HG03442 (cell line): ENCODE results near the gene VRTN.
"Not testable (repeated sequence)": the region's sequence is repeated elsewhere in the genome, so short reads cannot be mapped to it uniquely, and the experiment has no call there.

ENCODE experiments used
- ATAC-seq: cut with Tn5 transposase; IDR thresholded peaks from one replicate; pipeline ENCODE4 v1.9.1; 2021; ENCODE audit warnings: mild to moderate bottlenecking, moderate library complexity; ENCODE audit not compliant: unreplicated experiment

VRTN gene

GRCh38 chr14:74348241-74348734 is at the start of gene VRTN:
Gene VRTN (plus strand): TSS chr14:74348471. CDS start chr14:74356784, 8,313 bp downstream.
- ATAC-seq = no peak

- ATAC-seq = no peak
Observed at GRCh38 chr14:74299061-74299545, 49.2 kb upstream of the VRTN start.

DNA sequence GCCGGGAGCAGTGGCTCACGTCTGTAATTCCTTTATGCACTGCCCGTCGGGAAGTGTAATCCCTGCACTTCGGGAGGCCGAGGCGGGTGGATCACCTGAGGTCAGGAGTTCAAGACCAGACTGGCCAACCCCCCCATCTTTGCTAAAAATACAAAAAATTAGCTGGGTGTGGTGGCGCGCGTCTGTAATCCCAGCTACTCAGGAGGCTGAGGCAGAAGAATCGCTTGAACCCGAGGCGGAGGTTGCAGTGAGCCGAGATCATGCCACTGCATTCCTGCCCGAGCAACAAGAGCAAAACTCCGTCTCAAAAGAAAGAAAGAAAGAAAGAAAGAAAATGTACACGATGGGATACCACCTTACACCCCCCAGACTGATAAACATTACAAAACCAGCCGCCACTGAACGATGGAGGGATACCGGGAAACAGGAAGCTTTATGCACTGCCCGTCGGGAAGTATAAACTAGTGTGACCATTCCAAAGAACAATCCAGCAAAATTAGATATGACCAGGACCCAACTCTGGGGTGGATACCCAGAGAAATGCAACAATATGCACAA is 46.6 kb upstream of the VRTN start:
- no peak for ATAC-seq

DNA sequence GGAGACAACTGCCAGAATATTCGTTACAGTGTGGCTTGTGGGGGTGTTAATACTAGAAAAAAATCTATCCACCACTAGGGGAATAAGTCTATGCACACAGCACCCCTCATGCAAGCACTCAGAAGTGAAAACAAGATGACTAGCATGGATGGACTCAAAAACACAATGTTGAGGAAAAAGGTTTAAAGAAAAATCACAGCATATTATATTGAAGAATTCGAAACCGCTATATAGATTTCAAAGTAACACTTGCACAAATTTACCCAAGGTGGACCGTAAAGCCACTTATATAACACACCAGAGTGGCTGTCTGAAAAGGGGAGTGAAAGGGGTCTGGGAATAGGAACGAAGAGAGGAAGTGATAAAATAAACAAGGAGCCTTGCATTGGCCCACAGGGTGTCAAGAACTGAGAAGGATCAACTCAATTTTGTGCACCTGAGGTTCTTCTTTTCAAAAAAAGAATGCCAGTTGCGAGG is 46.1 kb upstream of the VRTN start:
- ATAC-seq = no peak

DNA sequence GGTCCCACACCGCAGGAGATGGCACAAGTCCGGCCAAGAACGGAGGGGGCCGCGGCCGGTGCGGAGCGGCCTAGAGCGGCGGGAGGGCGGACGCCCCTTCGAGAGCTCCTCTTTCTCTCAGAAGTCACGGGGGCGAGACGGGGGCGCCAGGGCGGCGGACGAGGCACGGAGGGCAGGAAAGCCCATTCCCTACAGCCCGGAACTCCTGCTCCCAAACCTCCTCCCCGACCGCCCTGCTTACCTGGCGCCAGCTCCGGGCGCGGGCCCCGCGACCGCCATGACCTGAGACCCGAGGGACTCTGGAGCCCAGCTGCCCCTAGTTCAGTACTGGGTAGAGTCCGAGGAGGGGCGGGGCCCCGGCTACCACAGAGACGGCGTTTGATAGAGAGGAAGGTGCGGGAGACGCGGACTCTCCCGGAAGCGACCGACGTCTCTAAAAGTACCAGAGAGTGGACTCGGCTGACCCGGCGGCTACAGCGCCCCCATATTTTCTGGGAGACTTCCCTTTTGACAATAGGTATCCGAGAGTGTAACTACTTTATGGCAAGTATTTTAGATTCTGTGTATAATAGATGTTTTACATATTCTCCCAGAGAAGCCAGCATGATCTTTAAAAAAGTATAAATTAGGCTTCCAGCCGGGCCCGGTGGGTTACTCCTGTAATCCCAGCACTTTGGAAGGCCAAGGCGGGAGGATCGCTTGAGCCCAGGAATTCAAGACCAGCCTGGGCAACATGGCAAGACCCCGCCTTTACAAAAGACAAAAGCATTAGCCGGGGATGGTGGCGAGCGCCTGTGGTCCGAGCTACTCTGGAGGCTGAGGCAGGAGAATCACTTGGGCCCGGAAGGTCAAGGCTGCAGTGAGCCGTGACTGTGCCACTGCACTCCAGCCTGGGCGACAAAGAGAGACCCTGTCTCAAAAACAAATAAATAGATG is 45.4 kb upstream of the VRTN start, which contains the start of gene ABCD4:
ABCD4 (minus strand) TSS at position 301 of the 936 bp plus-strand sequence; CDS start at position 279, 22 bp downstream.
- ATAC-seq = peak; percentile 93

- no peak for ATAC-seq
Observed at GRCh38 chr14:74308695-74309094, 39.6 kb upstream of the VRTN start.

GRCh38 chr14:74309125-74310022 is 38.9 kb upstream of the VRTN start:
- no peak for ATAC-seq

DNA sequence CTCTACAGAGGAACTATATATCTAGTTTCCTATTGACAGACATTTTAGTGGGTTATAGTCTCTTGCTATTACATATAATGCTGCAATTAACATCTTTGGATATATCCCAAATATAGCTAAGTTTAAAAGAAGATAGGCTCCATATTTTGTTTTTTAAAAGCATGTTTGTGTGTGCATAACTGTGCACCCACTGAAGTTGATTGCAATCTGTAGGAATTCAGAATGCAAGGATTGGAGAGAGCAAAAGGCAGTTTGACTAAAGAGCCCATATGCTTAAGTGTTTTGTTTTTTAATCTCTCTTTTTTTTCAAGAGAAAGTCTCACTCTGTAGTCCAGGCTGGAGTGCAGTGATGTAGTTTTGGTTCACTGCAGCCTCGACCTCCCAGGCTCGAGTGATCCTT is 36.1 kb upstream of the VRTN start:
- ATAC-seq = no peak

- no peak for ATAC-seq
Observed at GRCh38 chr14:74313601-74314000, 34.7 kb upstream of the VRTN start.

DNA sequence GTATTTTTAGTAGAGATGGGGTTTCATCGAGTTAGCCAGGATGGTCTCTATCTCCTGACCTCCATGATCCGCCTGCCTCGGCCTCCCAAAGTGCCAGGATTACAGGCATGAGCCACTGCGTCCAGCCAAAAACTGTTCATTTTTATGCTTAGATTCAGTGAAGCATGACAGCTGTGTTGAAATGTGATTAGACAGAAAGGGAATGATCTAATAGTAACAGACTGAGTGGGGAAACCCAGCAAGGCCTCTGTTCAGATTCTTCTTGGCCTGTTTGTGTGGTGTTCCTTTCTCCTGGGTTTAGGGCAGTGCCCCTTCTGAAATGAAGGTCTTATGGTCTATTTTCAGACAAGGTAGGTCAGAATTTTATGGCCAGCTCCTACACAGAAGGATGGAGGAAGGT is 33.7 kb upstream of the VRTN start:
- ATAC-seq = no peak

DNA sequence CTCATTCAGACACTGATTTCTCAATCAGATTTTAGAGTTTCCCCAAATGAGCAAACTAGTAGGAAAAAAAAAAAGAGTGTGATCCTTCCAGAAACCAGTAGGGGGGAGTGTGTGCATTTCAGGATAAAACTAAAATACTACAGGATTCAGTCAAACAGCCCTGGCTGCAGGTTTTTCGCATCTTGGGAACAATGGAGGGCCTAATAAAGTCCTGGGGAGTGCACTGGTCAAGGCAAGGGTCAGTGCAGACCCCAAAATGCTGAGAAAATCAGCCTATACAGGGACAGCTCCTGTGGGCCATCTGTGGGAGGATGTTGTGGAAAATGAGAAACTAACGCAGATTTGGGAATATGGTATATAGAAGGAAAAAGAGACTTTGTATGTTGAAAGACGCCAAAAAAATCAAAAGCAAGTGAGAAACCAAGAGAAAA is 23.3 kb upstream of the VRTN start:
- ATAC-seq = no peak

- ATAC-seq = no peak
Observed at GRCh38 chr14:74325446-74325845, 22.8 kb upstream of the VRTN start.

GRCh38 chr14:74326369-74327152 is 21.7 kb upstream of the VRTN start:
- ATAC-seq = no peak

DNA sequence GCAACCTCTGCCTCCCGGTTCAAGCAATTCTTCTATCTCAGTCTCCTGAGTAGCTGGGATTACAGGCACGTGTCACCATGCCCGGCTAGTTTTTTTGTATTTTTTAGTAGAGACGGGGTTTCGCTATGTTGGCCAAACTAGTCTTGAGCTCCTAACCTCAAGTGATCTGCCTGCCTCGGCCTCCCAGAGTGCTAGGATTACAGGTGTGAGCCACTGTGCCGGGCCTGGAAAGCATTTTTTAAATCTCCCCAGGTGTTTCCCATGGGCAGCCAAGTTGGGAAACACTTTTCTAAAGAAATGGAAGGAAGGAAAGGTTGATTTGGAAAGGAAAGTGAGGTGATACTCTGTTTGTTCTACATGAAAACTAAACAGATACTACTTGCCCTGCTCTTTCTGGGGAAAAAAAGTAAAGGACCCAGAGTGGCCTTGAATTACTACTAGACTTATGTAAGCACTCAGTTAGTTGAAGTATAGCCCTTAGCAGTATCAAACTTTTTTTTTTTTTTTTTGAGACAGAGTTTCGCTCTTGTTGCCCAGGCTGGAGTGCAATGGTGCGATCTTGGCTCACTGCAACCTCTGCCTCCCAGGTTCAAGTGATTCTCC is 18.2 kb upstream of the VRTN start:
- not testable (repeated sequence) for ATAC-seq

- ATAC-seq = no peak
Observed at GRCh38 chr14:74333909-74334308, 14.4 kb upstream of the VRTN start.

GRCh38 chr14:74346341-74346740 is 1.9 kb upstream of the VRTN start:
- no peak for ATAC-seq

GRCh38 chr14:74347097-74347794 is 1.0 kb upstream of the VRTN start:
- no peak for ATAC-seq

DNA sequence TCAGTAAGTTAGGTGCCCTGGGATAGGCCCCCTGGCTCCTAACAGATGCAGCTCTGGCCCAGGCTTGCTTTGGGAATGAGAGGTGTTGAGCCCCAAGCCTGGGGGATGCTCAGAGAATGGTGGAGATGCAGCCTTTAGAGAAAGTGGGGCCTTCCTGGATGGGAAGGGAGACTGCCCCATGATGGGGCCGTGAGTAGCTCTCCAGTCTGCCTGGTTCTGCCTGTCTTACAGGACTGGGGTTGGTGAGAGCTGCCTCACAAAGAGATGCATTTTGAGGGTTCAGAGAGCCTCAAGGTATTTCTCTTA is 523 bp upstream of the VRTN start:
- ATAC-seq = no peak
